Endothelial cell (in vitro differentiated cells): ENCODE measurements around the gene ANKRD28. TPM values are rescaled to one million over a fixed set of nuclear protein-coding genes. Genes with fewer than 3 reads are reported as not detected.

Experiments
- DNase-seq: peaks from one replicate; pipeline ENCODE4 v3.0.0; 2021; ENCODE audit warnings: low spot score
- H3K27ac Mint-ChIP-seq: one replicate; pipeline ENCODE4 v1.8.0; 2021; ENCODE audit warnings: mixed read lengths, inconsistent platforms; ENCODE audit not compliant: unreplicated experiment
- H3K27me3 Mint-ChIP-seq: one replicate; pipeline ENCODE4 v1.8.0; 2021; ENCODE audit warnings: mild to moderate bottlenecking, moderate library complexity, mixed read lengths, inconsistent platforms; ENCODE audit not compliant: unreplicated experiment
- H3K36me3 Mint-ChIP-seq: one replicate; pipeline ENCODE4 v1.8.0; 2021; ENCODE audit warnings: mild to moderate bottlenecking, low read depth, mixed read lengths, inconsistent platforms; ENCODE audit not compliant: unreplicated experiment
- H3K4me1 Mint-ChIP-seq: one replicate; pipeline ENCODE4 v1.8.0; 2021; ENCODE audit warnings: mild to moderate bottlenecking, mixed read lengths, inconsistent platforms; ENCODE audit not compliant: unreplicated experiment
- H3K4me3 Mint-ChIP-seq: one replicate; pipeline ENCODE4 v1.8.0; 2021; ENCODE audit warnings: mild to moderate bottlenecking, mixed read lengths, inconsistent platforms; ENCODE audit not compliant: unreplicated experiment
- H3K9me3 Mint-ChIP-seq: one replicate; pipeline ENCODE4 v1.8.0; 2021; ENCODE audit warnings: mixed read lengths, inconsistent platforms; ENCODE audit not compliant: unreplicated experiment
- total RNA-seq: library from RNA; stranded (reverse); fragmentation: NEBNext Ultra II Directional; extraction: Animal tissue kit (Norgen Biotek cat#: 25700); gene quantifications from one replicate; pipeline ENCODE4 v1.2.1, GENCODE V29; 2021; ENCODE audit not compliant: unreplicated experiment
- TF ChIP-seq, protein P1 (sequence below): fragments of 200-600 bp; sonication (generic); IDR thresholded peaks from one replicate; pipeline ENCODE4 v1.5.0; 2021; ENCODE audit warnings: antibody characterized with exemption; ENCODE audit not compliant: unreplicated experiment

ANKRD28 gene
- total RNA-seq, 1 donor from 2014 or later, result 22.6 TPM

DNA sequence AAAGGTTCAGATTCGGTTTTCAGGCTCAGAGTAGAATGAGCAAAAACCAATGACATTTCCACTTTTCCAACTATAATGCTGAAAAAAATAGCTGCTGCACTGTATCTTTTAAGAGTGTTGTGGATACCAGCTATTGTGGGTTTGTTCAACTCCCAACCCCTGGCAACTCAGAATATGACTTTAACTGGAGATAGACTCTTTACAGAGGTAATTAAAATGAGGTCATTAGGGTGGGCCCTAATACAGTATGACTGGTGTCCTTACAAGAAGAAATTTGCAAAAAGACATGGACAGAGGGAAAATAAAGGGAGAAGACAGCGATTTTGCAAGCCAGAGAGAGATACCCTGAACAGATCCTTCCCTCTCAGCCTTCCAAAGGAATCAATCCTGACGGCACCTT lies 39.5 kb downstream of the ANKRD28 start:
- H3K27ac Mint-ChIP-seq, result no peak overlapping the region

GRCh38 chr3:15757824-15758223 lies 40.0 kb downstream of the ANKRD28 start:
- Mint-ChIP-seq H3K4me3 (no peak overlapping the region), H3K27ac (no peak overlapping the region)

More for the DNA sequence above, 39.5 kb downstream of the ANKRD28 start:
- Mint-ChIP-seq H3K36me3 (no peaks in the 10 kb centered on the region), H3K4me3 (no peak overlapping the region), H3K9me3 (no peaks in the 10 kb centered on the region), H3K27me3 (no peaks in the 10 kb centered on the region), H3K4me1 (no peaks in the 10 kb centered on the region)
- TF ChIP-seq, protein P1, sequence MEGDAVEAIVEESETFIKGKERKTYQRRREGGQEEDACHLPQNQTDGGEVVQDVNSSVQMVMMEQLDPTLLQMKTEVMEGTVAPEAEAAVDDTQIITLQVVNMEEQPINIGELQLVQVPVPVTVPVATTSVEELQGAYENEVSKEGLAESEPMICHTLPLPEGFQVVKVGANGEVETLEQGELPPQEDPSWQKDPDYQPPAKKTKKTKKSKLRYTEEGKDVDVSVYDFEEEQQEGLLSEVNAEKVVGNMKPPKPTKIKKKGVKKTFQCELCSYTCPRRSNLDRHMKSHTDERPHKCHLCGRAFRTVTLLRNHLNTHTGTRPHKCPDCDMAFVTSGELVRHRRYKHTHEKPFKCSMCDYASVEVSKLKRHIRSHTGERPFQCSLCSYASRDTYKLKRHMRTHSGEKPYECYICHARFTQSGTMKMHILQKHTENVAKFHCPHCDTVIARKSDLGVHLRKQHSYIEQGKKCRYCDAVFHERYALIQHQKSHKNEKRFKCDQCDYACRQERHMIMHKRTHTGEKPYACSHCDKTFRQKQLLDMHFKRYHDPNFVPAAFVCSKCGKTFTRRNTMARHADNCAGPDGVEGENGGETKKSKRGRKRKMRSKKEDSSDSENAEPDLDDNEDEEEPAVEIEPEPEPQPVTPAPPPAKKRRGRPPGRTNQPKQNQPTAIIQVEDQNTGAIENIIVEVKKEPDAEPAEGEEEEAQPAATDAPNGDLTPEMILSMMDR, result no peak
- no peak for DNase-seq

GRCh38 chr3:15756505-15756904 lies 41.3 kb downstream of the ANKRD28 start:
- H3K27me3 Mint-ChIP-seq, result no peaks in the 10 kb centered on the region
- no peak overlapping the region for H3K27ac Mint-ChIP-seq

More at GRCh38 chr3:15757824-15758223, 40.0 kb downstream of the ANKRD28 start:
- H3K27me3 Mint-ChIP-seq, result no peaks in the 10 kb centered on the region
- TF ChIP-seq, protein P1, result no peak
- DNase-seq, result no peak
- H3K4me1 Mint-ChIP-seq, result no peaks in the 10 kb centered on the region
- no peaks in the 10 kb centered on the region for H3K9me3 Mint-ChIP-seq
- no peaks in the 10 kb centered on the region for H3K36me3 Mint-ChIP-seq

GRCh38 chr3:15755780-15756179 lies 42.0 kb downstream of the ANKRD28 start:
- Mint-ChIP-seq H3K27me3 (no peaks in the 10 kb centered on the region), H3K4me3 (no peak overlapping the region), H3K36me3 (no peaks in the 10 kb centered on the region), H3K27ac (no peak overlapping the region), H3K9me3 (no peaks in the 10 kb centered on the region), H3K4me1 (no peaks in the 10 kb centered on the region)
- TF ChIP-seq, protein P1, result no peak
- DNase-seq, result no peak

More at GRCh38 chr3:15756505-15756904, 41.3 kb downstream of the ANKRD28 start:
- H3K36me3 Mint-ChIP-seq, result no peaks in the 10 kb centered on the region
- TF ChIP-seq, protein P1, result no peak
- H3K9me3 Mint-ChIP-seq, result no peaks in the 10 kb centered on the region
- H3K4me3 Mint-ChIP-seq, result no peak overlapping the region
- no peaks in the 10 kb centered on the region for H3K4me1 Mint-ChIP-seq
- DNase-seq, result no peak

DNA sequence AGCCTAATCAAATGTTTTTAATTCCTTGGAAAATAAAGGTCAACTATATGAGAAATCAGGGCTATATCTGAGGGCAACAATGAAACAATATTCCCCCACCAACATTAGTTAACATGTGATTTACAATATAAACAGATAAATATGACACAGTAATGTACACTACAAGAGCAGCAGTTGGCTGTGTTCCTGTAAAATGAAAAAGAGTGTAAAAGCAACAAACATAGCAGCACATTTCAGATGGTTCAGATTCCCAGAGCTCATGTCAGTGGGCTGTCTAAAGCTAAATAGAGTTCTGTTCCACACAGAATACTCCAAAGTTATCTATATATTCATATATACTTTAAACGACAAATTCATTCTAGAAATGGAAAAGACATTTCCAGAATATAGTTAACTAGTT lies 42.6 kb downstream of the ANKRD28 start:
- no peaks in the 10 kb centered on the region for H3K27me3 Mint-ChIP-seq
- H3K4me3 Mint-ChIP-seq, result no peak overlapping the region
- H3K27ac Mint-ChIP-seq, result no peak overlapping the region
- H3K4me1 Mint-ChIP-seq, result no peaks in the 10 kb centered on the region
- DNase-seq, result no peak
- no peaks in the 10 kb centered on the region for H3K9me3 Mint-ChIP-seq
- no peaks in the 10 kb centered on the region for H3K36me3 Mint-ChIP-seq
- TF ChIP-seq, protein P1, result no peak
